Aorta (tissue), 5 donors: ENCODE data around the gene AICDA. TPM values are rescaled to one million over a fixed set of nuclear protein-coding genes. Genes with fewer than 3 reads are reported as not detected.

Experiments
- ATAC-seq: fragments of 200-7000 bp; cut with Tn5 transposase; one replicate; pipeline ENCODE4 v1.9.1; 2022; ENCODE audit warnings: moderate library complexity; ENCODE audit not compliant: low FRiP score
- DNase-seq, 2 donors: peaks; one replicate each; pipeline ENCODE4 v3.0.0-alpha.2; 2020
- H3K27ac ChIP-seq, 2 donors: one replicate each; pipeline ENCODE4 v1.5.1; 2013; ENCODE audit warnings: low read length in 2 of 2, mild to moderate bottlenecking in 2 of 2, moderate library complexity in 2 of 2, control low read depth in 1 of 2, inconsistent platforms in 1 of 2, low read depth in 1 of 2
- H3K27me3 ChIP-seq, 2 donors: one replicate each; pipeline ENCODE4 v1.6.1; 2013; ENCODE audit warnings: control low read depth in 1 of 2, low read length in 1 of 2, mild to moderate bottlenecking in 1 of 2, moderate library complexity in 1 of 2; ENCODE audit not compliant: insufficient read depth in 2 of 2, control insufficient read depth in 1 of 2
- H3K36me3 ChIP-seq, 2 donors: one replicate each; pipeline ENCODE4 v1.6.1; 2013; ENCODE audit warnings: control low read depth in 1 of 2, low read length in 1 of 2, mild to moderate bottlenecking in 1 of 2; ENCODE audit not compliant: insufficient read depth in 2 of 2, control insufficient read depth in 1 of 2
- H3K4me1 ChIP-seq, 2 donors: one replicate each; pipeline ENCODE4 v1.6.1; 2013; ENCODE audit warnings: low read length in 2 of 2, control low read depth in 1 of 2, mild to moderate bottlenecking in 1 of 2, moderate library complexity in 1 of 2; ENCODE audit not compliant: insufficient read depth in 2 of 2, control insufficient read depth in 1 of 2
- H3K4me3 ChIP-seq, 2 donors: one replicate each; pipeline ENCODE4 v1.5.1; 2013; ENCODE audit warnings: low read length in 2 of 2, control low read depth in 1 of 2, mild to moderate bottlenecking in 1 of 2
- H3K9me3 ChIP-seq: one replicate; pipeline ENCODE4 v1.6.1; 2013; ENCODE audit warnings: mild to moderate bottlenecking, low read length; ENCODE audit not compliant: control insufficient read depth
- WGBS, 2 donors: extraction: QIAGEN DNeasy Blood & Tissue Kit; methylation state at CpG; one replicate each; pipeline ENCODE4 v1.1.7; 2013; 5-methylcytosine and 5-hydroxymethylcytosine counted together
- intact Hi-C, 2 donors: fragments of 100-400 bp; cut with DNase I; formaldehyde crosslinking; loops; one replicate each; pipeline versions ENCODE4 v1.14.2 to v1.15.0; 2022
- long read RNA-seq, 2 donors: library from polyadenylated mRNA; unstranded; transcript quantifications; one replicate each; pipeline ENCODE4 v2.0.0, GENCODE V29; 2020 to 2021
- polyA plus RNA-seq, 2 donors: library from polyadenylated mRNA; stranded (reverse); fragments of 200-250 nt; gene quantifications; one replicate each; pipeline ENCODE4 v1.2.3, GENCODE V29; 2013
- total RNA-seq, 2 donors: library from RNA; stranded (reverse); fragmentation: NEBNext Ultra II Directional; extraction: Animal tissue kit (Norgen Biotek cat#: 25700); gene quantifications; one replicate each; pipeline ENCODE4 v1.2.1, GENCODE V29; 2021
- donor health status: healthy with polysubstance abuse.
- donor health status: Bipolar disorder and iron deficiency.
- donor health status: DM: no; HTN: no; CAD: no.
- donor health status: DM: no; HTN: no; CAD: no.
- donor health status: DM: yes; HTN: yes; CAD: no.

The AICDA gene
- total RNA-seq = under 1 TPM in 1 of 2 donors, not detected in 1; 0.39 TPM
- 1 to 10 TPM in 1 of 2 donors, under 1 TPM in 1; 0.23 to 1.1 TPM for polyA plus RNA-seq
- long read RNA-seq, donor 1 = 0 reads
- long read RNA-seq, donor 2, partial matches to known transcripts = 0 of 1 reads
- long read RNA-seq, donor 2, other reads (novel, unspliced or antisense) = 1 of 1 reads

GRCh38 chr12:8612629-8613028, at the start of gene AICDA:
Gene AICDA (minus strand): TSS chr12:8612859. CDS start chr12:8612767, 92 bp downstream.
- WGBS, 2 donors = 84 to 90% methylated on average over 2 of the region's 2 CpGs
- H3K4me3 ChIP-seq = no peak within 1 kb of the TSS
- ATAC-seq (no peak), DNase-seq (no peak)
- H3K4me1 ChIP-seq = no peaks in the 10 kb centered on the region
- no peaks in the 10 kb centered on the region for H3K9me3 ChIP-seq
- no peak within 1 kb of the TSS for H3K27ac ChIP-seq
- no peaks in the 10 kb centered on the region for H3K36me3 ChIP-seq
- H3K27me3 ChIP-seq = no peaks in the 10 kb centered on the region
- intact Hi-C loops = no loop called here

GRCh38 chr12:8661751-8662150, 49.1 kb upstream of the AICDA start:
- Histone ChIP-seq H3K4me3 (no peak overlapping the region), H3K36me3 (no peaks in the 10 kb centered on the region), H3K27ac (no peak overlapping the region), H3K4me1 (no peaks in the 10 kb centered on the region), H3K27me3 (no peaks in the 10 kb centered on the region), H3K9me3 (no peaks in the 10 kb centered on the region)
- DNase-seq (no peak), ATAC-seq (no peak)
- WGBS, 2 donors = 82 to 87% methylated on average over 3 of the region's 3 CpGs
- intact Hi-C loops = loop anchor here (5.0 to 10.0 kb wide), 3 partner anchors 231 to 1001 kb away; no protein-coding TSS in a partner anchor

- 53 to 62% methylated on average over 3 of the region's 3 CpGs for WGBS, 2 donors
- Histone ChIP-seq H3K9me3 (no peaks in the 10 kb centered on the region), H3K4me3 (no peak overlapping the region), H3K36me3 (no peaks in the 10 kb centered on the region), H3K27me3 (no peaks in the 10 kb centered on the region), H3K4me1 (no peaks in the 10 kb centered on the region), H3K27ac (no peak overlapping the region)
- intact Hi-C loops = loop anchor here (5.0 to 10.0 kb wide), 3 partner anchors 231 to 1001 kb away; no protein-coding TSS in a partner anchor
- ATAC-seq (no peak), DNase-seq (no peak)
These were observed 48.4 kb upstream of the AICDA start for GRCh38 chr12:8661016-8661415.

- no peak for DNase-seq
- no peak overlapping the region for H3K4me3 ChIP-seq
- WGBS, 2 donors = 31 to 71% methylated on average over 1 of the region's 1 CpG
- no peaks in the 10 kb centered on the region for H3K4me1 ChIP-seq
- intact Hi-C loops = no loop called here
- no peak for ATAC-seq
- H3K27ac ChIP-seq = no peak overlapping the region
- H3K27me3 ChIP-seq = no peaks in the 10 kb centered on the region
- no peaks in the 10 kb centered on the region for H3K36me3 ChIP-seq
- H3K9me3 ChIP-seq = no peaks in the 10 kb centered on the region
These were observed 45.7 kb upstream of the AICDA start for GRCh38 chr12:8658346-8658745.

GRCh38 chr12:8655421-8655820, 42.8 kb upstream of the AICDA start:
- ATAC-seq (no peak), DNase-seq (no peak)
- no peaks in the 10 kb centered on the region for H3K9me3 ChIP-seq
- no peaks in the 10 kb centered on the region for H3K4me1 ChIP-seq
- 79 to 84% methylated on average over 6 of the region's 6 CpGs for WGBS, 2 donors
- no peak overlapping the region for H3K4me3 ChIP-seq
- H3K27me3 ChIP-seq = no peaks in the 10 kb centered on the region
- no peak overlapping the region for H3K27ac ChIP-seq
- intact Hi-C loops = no loop called here
- no peaks in the 10 kb centered on the region for H3K36me3 ChIP-seq

GRCh38 chr12:8648576-8649205, 36.0 kb upstream of the AICDA start:
- 89% methylated on average over 8 of the region's 8 CpGs for WGBS, 2 donors
- no peak for ATAC-seq

GRCh38 chr12:8647968-8648367, 35.3 kb upstream of the AICDA start:
- WGBS, 2 donors = 89 to 91% methylated on average over 5 of the region's 5 CpGs
- intact Hi-C loops = no loop called here

More at GRCh38 chr12:8648576-8649205, 36.0 kb upstream of the AICDA start:
- Histone ChIP-seq H3K27me3 (no peaks in the 10 kb centered on the region), H3K4me1 (no peaks in the 10 kb centered on the region), H3K36me3 (no peaks in the 10 kb centered on the region), H3K27ac (no peak overlapping the region), H3K4me3 (no peak overlapping the region), H3K9me3 (peaks cover 1% of the 10 kb centered on the region)
- intact Hi-C loops = no loop called here
- DNase-seq = no peak

GRCh38 chr12:8644345-8645248, 31.9 kb upstream of the AICDA start:
- Histone ChIP-seq H3K9me3 (peaks cover 1% of the 10 kb centered on the region), H3K4me1 (no peaks in the 10 kb centered on the region), H3K36me3 (no peaks in the 10 kb centered on the region), H3K27me3 (no peaks in the 10 kb centered on the region), H3K27ac (no peak overlapping the region), H3K4me3 (no peak overlapping the region)
- intact Hi-C loops = no loop called here
- ATAC-seq = no peak
- DNase-seq = no peak
- WGBS, 2 donors = 47 to 52% methylated on average over 5 of the region's 5 CpGs

More at GRCh38 chr12:8647968-8648367, 35.3 kb upstream of the AICDA start:
- DNase-seq (no peak), ATAC-seq (no peak)
- H3K27me3 ChIP-seq = no peaks in the 10 kb centered on the region
- H3K4me1 ChIP-seq = no peaks in the 10 kb centered on the region
- no peak overlapping the region for H3K4me3 ChIP-seq
- H3K36me3 ChIP-seq = no peaks in the 10 kb centered on the region
- H3K9me3 ChIP-seq = peaks cover 1% of the 10 kb centered on the region
- H3K27ac ChIP-seq = no peak overlapping the region
